Measurements from ENCODE around the gene CTDSPL.

The CTDSPL gene

DNA sequence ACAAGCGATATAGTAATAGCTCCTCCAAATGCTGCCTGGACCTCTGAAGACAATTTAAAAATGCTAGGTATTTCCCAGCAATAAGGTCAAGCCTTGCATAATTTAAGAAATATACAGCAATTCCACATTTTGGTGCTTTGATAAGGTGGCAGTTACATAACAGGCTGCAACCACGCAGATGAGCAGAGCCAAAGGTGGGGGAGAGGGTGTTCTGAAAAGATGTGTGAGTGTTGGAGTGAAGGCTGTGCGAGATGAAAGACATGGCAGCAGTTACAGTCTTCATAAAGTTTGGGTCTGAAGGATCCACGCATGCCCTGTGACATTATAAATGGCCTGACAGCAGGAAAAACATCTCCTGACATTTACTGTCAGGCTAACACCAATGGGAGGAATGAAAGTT lies 26.1 kb downstream of the CTDSPL start:
- Histone ChIP-seq H3K4me3 (ENCODE audit: low read depth in 1 of 2, low read length in 2 of 2) (no peak overlapping the region), H3K36me3 (ENCODE audit: insufficient read depth, low read length) (no peaks in the 10 kb centered on the region), H3K27me3 (ENCODE audit: insufficient read depth, low read length, poor library complexity) (no peaks in the 10 kb centered on the region), H3K9ac (ENCODE audit: low read depth, low read length) (no peak overlapping the region), H3K9me3 (ENCODE audit: insufficient read depth, low read length, severe bottlenecking) (no peaks in the 10 kb centered on the region), H2AFZ (ENCODE audit: low read depth, low read length) (no peak overlapping the region), H3K4me1 (ENCODE audit: insufficient read depth, low read length) (no peaks in the 10 kb centered on the region), H3K27ac (ENCODE audit: low read length) (no peak overlapping the region), H4K20me1 (ENCODE audit: insufficient read depth, low read length) (peaks cover 65% of the 10 kb centered on the region; the same call in 1 of the 2 replicates), H3K4me2 (ENCODE audit: insufficient read depth, low read length) (no peak overlapping the region), H3K79me2 (ENCODE audit: insufficient read depth, low read length) (peaks cover 56% of the 10 kb centered on the region)
- ATAC-seq (ENCODE audit: insufficient read depth, low read depth) (no peak), DNase-seq (no peak)
- TF ChIP-seq CTCF (IDR thresholded peaks at IDR 0.05; ENCODE audit: borderline replicate concordance, extremely low read depth, low read length, poor library complexity, severe bottlenecking) (no peak), EZH2 (IDR thresholded peaks at IDR 0.05; ENCODE audit: borderline replicate concordance, low read depth, low read length, severe bottlenecking) (no peak)

DNA sequence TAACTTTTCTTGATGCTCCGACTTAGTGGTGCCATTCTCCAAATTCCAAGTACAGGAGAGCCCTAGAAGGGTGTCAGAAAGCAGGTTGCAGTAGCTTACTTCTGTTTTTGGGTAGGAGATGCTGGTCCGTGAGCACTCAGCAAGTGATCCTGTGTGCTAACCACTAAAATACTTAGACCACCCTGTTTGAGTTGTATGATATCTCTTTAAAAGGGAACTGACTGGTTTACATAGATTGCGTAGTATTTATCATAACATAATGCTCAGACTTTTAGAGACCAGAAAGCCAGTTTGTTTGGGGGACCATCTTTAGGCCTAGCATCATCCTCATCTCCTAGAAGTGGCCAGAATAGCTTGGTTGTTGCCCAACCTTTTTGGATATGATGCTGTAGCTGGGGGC lies 26.7 kb downstream of the CTDSPL start:
- Histone ChIP-seq H3K79me2 (ENCODE audit: insufficient read depth, low read length) (peaks cover 54% of the 10 kb centered on the region), H3K4me1 (ENCODE audit: insufficient read depth, low read length) (no peaks in the 10 kb centered on the region), H3K9me3 (ENCODE audit: insufficient read depth, low read length, severe bottlenecking) (no peaks in the 10 kb centered on the region), H3K4me3 (ENCODE audit: low read depth in 1 of 2, low read length in 2 of 2) (no peak overlapping the region), H3K27ac (ENCODE audit: low read length) (no peak overlapping the region), H2AFZ (ENCODE audit: low read depth, low read length) (no peak overlapping the region), H4K20me1 (ENCODE audit: insufficient read depth, low read length) (peaks cover 65% of the 10 kb centered on the region; the same call in 1 of the 2 replicates), H3K9ac (ENCODE audit: low read depth, low read length) (no peak overlapping the region), H3K4me2 (ENCODE audit: insufficient read depth, low read length) (no peak overlapping the region), H3K36me3 (ENCODE audit: insufficient read depth, low read length) (no peaks in the 10 kb centered on the region), H3K27me3 (ENCODE audit: insufficient read depth, low read length, poor library complexity) (no peaks in the 10 kb centered on the region)
- DNase-seq (no peak), ATAC-seq (ENCODE audit: insufficient read depth, low read depth) (no peak)
- TF ChIP-seq EZH2 (IDR thresholded peaks at IDR 0.05; ENCODE audit: borderline replicate concordance, low read depth, low read length, severe bottlenecking) = no peak
- TF ChIP-seq CTCF (IDR thresholded peaks at IDR 0.05; ENCODE audit: borderline replicate concordance, extremely low read depth, low read length, poor library complexity, severe bottlenecking) = no peak

DNA sequence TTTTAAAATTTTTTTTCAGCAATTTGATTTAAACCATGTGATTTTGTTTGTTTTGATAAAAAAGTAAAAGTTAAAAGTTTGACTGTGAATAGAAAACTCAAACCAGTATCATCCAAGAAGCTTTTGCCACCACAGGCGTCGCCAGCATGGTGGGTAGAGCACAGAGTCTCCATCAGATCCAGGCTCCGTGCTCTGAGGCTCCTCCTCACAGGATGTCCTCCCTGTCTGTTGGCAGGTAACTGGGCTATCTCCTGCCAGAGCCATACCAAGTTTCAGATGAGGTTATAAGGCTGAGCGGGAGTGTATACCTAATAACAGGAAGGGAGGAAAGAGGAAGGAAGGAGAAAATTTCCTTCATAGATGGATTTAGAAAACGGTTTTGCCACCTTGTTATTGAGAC lies 28.8 kb downstream of the CTDSPL start:
- TF ChIP-seq CTCF (IDR thresholded peaks at IDR 0.05; ENCODE audit: borderline replicate concordance, extremely low read depth, low read length, poor library complexity, severe bottlenecking) (no peak), EZH2 (IDR thresholded peaks at IDR 0.05; ENCODE audit: borderline replicate concordance, low read depth, low read length, severe bottlenecking) (no peak)
- H3K27me3 ChIP-seq (ENCODE audit: insufficient read depth, low read length, poor library complexity) = no peaks in the 10 kb centered on the region
- H3K4me3 ChIP-seq (ENCODE audit: low read depth in 1 of 2, low read length in 2 of 2) = no peak overlapping the region
- H3K9ac ChIP-seq (ENCODE audit: low read depth, low read length) = no peak overlapping the region
- no peak overlapping the region for H3K4me2 ChIP-seq (ENCODE audit: insufficient read depth, low read length)
- no peaks in the 10 kb centered on the region for H3K9me3 ChIP-seq (ENCODE audit: insufficient read depth, low read length, severe bottlenecking)
- no peak overlapping the region for H2AFZ ChIP-seq (ENCODE audit: low read depth, low read length)
- ATAC-seq (ENCODE audit: insufficient read depth, low read depth) = no peak
- H3K36me3 ChIP-seq (ENCODE audit: insufficient read depth, low read length) = no peaks in the 10 kb centered on the region
- no peaks in the 10 kb centered on the region for H3K4me1 ChIP-seq (ENCODE audit: insufficient read depth, low read length)
- DNase-seq = no peak
- peaks cover 50% of the 10 kb centered on the region for H3K79me2 ChIP-seq (ENCODE audit: insufficient read depth, low read length)
- H4K20me1 ChIP-seq (ENCODE audit: insufficient read depth, low read length) = peaks cover 55% of the 10 kb centered on the region; the same call in 1 of the 2 replicates
- no peak overlapping the region for H3K27ac ChIP-seq (ENCODE audit: low read length)

DNA sequence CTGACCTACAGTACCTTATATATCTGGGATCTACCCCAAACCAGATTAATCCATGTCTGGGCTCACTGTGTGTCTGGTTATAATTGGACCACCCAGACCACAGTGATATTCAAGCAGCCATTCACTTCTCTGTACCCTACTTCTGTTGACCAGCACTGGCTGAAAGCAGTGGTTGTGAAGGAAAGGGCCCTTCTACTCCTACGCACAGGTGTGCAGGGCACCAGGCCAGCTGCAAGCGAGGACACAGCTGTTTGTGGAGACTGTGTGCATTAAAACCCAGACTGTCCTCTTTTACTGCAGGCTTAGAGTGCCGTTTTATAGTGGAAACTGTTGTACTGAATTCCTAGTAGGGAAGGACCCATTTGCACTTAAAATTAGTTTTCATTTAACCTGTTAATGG lies 29.5 kb downstream of the CTDSPL start:
- Histone ChIP-seq H3K79me2 (ENCODE audit: insufficient read depth, low read length) (peaks cover 51% of the 10 kb centered on the region), H3K36me3 (ENCODE audit: insufficient read depth, low read length) (no peaks in the 10 kb centered on the region), H3K4me2 (ENCODE audit: insufficient read depth, low read length) (no peak overlapping the region), H4K20me1 (ENCODE audit: insufficient read depth, low read length) (peaks cover 54% of the 10 kb centered on the region; the same call in 1 of the 2 replicates), H3K4me1 (ENCODE audit: insufficient read depth, low read length) (no peaks in the 10 kb centered on the region), H3K9ac (ENCODE audit: low read depth, low read length) (no peak overlapping the region), H3K27ac (ENCODE audit: low read length) (no peak overlapping the region), H2AFZ (ENCODE audit: low read depth, low read length) (no peak overlapping the region), H3K9me3 (ENCODE audit: insufficient read depth, low read length, severe bottlenecking) (no peaks in the 10 kb centered on the region), H3K4me3 (ENCODE audit: low read depth in 1 of 2, low read length in 2 of 2) (no peak overlapping the region), H3K27me3 (ENCODE audit: insufficient read depth, low read length, poor library complexity) (no peaks in the 10 kb centered on the region)
- TF ChIP-seq CTCF (IDR thresholded peaks at IDR 0.05; ENCODE audit: borderline replicate concordance, extremely low read depth, low read length, poor library complexity, severe bottlenecking) (no peak), EZH2 (IDR thresholded peaks at IDR 0.05; ENCODE audit: borderline replicate concordance, low read depth, low read length, severe bottlenecking) (no peak)
- 0 out of 3 replicates have a peak, but pooled peaks have one; percentile 29 for ATAC-seq (ENCODE audit: insufficient read depth, low read depth)
- no peak for DNase-seq
